HepG2 (cell line): ENCODE data around the gene RIF1. TPM values are rescaled to one million over a fixed set of nuclear protein-coding genes. Genes with fewer than 3 reads are reported as not detected.

Experiments
- ATAC-seq: fragments of 200-7000 bp; cut with Tn5 transposase; 3 replicates; pipeline ENCODE4 v1.9.1; 2020; ENCODE audit warnings: mild to moderate bottlenecking, moderate library complexity
- BruUV-seq: library from RNA; stranded (reverse); fragments of 400-500 nt; replicated peaks from 2 replicates; lab custom pipeline; 2021; lab: Mats Ljungman, UMichigan
- CTCF ChIA-PET: fragments of 300-600 bp; formaldehyde crosslinking; extraction: SDS; loops from one replicate; lab custom pipeline; 2021; ENCODE audit warnings: low total read pairs, inconsistent platforms, low intra/inter-chr PET ratio; lab: Yijun Ruan, JAX
- POLR2A ChIA-PET: fragments of 350-600 bp; sonication (Branson Sonifier 250); formaldehyde crosslinking; loops from one replicate; lab custom pipeline; 2020; ENCODE audit warnings: antibody characterized with exemption, inconsistent platforms; lab: Yijun Ruan, JAX
- DNase-seq: peaks from one replicate; pipeline ENCODE4 v3.0.0-alpha.2; 2015; ENCODE audit warnings: low spot score
- FAIRE-seq: peaks from 3 replicates; lab custom pipeline; 2011; peaks lifted over from hg19 to GRCh38; lab: Jason Lieb, UNC
- H2AFZ ChIP-seq: one replicate; pipeline ENCODE4 v1.6.1; 2011; ENCODE audit warnings: low read length, inconsistent platforms
- H3K27ac ChIP-seq: fragments of 300-600 bp; 3 replicates; pipeline ENCODE4 v1.8.0; 2011; ENCODE audit warnings: mixed run types, mild to moderate bottlenecking, mixed read lengths, low read length, inconsistent platforms; ENCODE audit not compliant: insufficient read depth; ENCODE audit errors: extremely low read length
- H3K27me3 ChIP-seq, 2 experiments: fragments of 200-600 bp in 1 of 2; 2 replicates in 1 of 2; 3 replicates in 1 of 2; pipeline versions ENCODE4 v1.6.0 to v1.8.0; 2011; ENCODE audit warnings: low read length in 2 of 2, mild to moderate bottlenecking in 2 of 2, moderate library complexity in 2 of 2, inconsistent platforms in 1 of 2; ENCODE audit not compliant: insufficient read depth in 2 of 2, control insufficient read depth in 1 of 2
- H3K36me3 ChIP-seq, 2 experiments: fragments of 200-600 bp in 1 of 2; replicated peaks in 1 of 2; 2 replicates in 1 of 2; 3 replicates in 1 of 2; pipeline versions ENCODE4 v1.5.1 to v1.8.0; 2011; ENCODE audit warnings: low read length in 2 of 2, inconsistent platforms in 1 of 2; ENCODE audit not compliant: insufficient read depth in 2 of 2, control insufficient read depth in 1 of 2
- H3K4me1 ChIP-seq: 2 replicates; pipeline ENCODE4 v1.5.1; 2012; ENCODE audit warnings: low read length, inconsistent platforms; ENCODE audit not compliant: insufficient read depth
- H3K4me2 ChIP-seq: 2 replicates; pipeline ENCODE4 v1.6.0; 2011; ENCODE audit warnings: low read depth, low read length, inconsistent platforms
- H3K4me3 ChIP-seq, 3 experiments: fragments of 200-600 bp in 1 of 3; sonication (generic), shearing (Covaris generic) in 1 of 3; replicated peaks in 1 of 3; 2 replicates each; pipeline ENCODE4 v1.5.1; 2011 to 2016; ENCODE audit warnings: low read length in 3 of 3, inconsistent platforms in 2 of 3, low read depth in 2 of 3, mild to moderate bottlenecking in 2 of 3, control low read depth in 1 of 3, mixed read lengths in 1 of 3; ENCODE audit not compliant: insufficient read depth in 1 of 3
- H3K79me2 ChIP-seq: one replicate; pipeline ENCODE4 v1.6.1; 2011; ENCODE audit warnings: low read length, inconsistent platforms; ENCODE audit not compliant: insufficient read depth
- H3K9ac ChIP-seq: 2 replicates; pipeline ENCODE4 v1.6.0; 2011; ENCODE audit warnings: mild to moderate bottlenecking, low read depth, low read length, inconsistent platforms; ENCODE audit not compliant: insufficient read depth
- H3K9me3 ChIP-seq: 2 replicates; pipeline ENCODE4 v1.5.1; 2012; ENCODE audit warnings: mild to moderate bottlenecking, low read length
- H4K20me1 ChIP-seq: 2 replicates; pipeline ENCODE4 v1.6.0; 2011; ENCODE audit warnings: inconsistent platforms, mild to moderate bottlenecking, low read length, moderate library complexity; ENCODE audit not compliant: insufficient read depth
- GATA4 ChIP-seq: sonication (generic); IDR thresholded peaks from 2 replicates; pipeline ENCODE4 v1.6.1; 2016; ENCODE audit warnings: antibody characterized with exemption, low read depth, borderline replicate concordance
- KMT2B ChIP-seq: IDR thresholded peaks from 2 replicates; pipeline ENCODE4 v1.6.1; 2016; ENCODE audit warnings: missing genetic modification reagents, missing compliant biosample characterization
- SNAPC4 ChIP-seq: sonication (generic); formaldehyde crosslinking; IDR thresholded peaks from 2 replicates; pipeline ENCODE4 v1.4.0; 2020; ENCODE audit warnings: mild to moderate bottlenecking, missing genetic modification reagents
- THAP7 ChIP-seq: sonication (generic); formaldehyde crosslinking; IDR thresholded peaks from 2 replicates; pipeline ENCODE4 v1.8.1; 2023; ENCODE audit warnings: mild to moderate bottlenecking, missing genetic modification reagents
- ZBTB33 ChIP-seq: sonication (generic); formaldehyde crosslinking; IDR thresholded peaks from 2 replicates; pipeline ENCODE4 v1.4.0; 2020; ENCODE audit warnings: missing genetic modification reagents
- ZC3H4 ChIP-seq: sonication (generic); formaldehyde crosslinking; IDR thresholded peaks from 2 replicates; pipeline ENCODE4 v1.4.0; 2020; ENCODE audit warnings: missing genetic modification reagents, borderline replicate concordance
- ZGPAT ChIP-seq: IDR thresholded peaks from 2 replicates; pipeline ENCODE4 v1.6.1; 2016; ENCODE audit warnings: mild to moderate bottlenecking
- WGBS: methylation state at CpG from one replicate; pipeline ENCODE4 v1.1.6; 2017; ENCODE audit warnings: low lambda C conversion rate; 5-methylcytosine and 5-hydroxymethylcytosine counted together
- in situ Hi-C: cut with HindIII; loops from 2 replicates; pipeline ENCODE4 v1.10.0; 2017; ENCODE audit warnings: low pct_unique_long_range_greater_than_20kb; ENCODE audit not compliant: extremely low pct_ligation_motif_present
- intact Hi-C: fragments of 100-400 bp; cut with micrococcal nuclease; formaldehyde crosslinking; loops from one replicate; pipeline ENCODE4 v1.10.0; 2022; ENCODE audit not compliant: unreplicated experiment
- polyA plus RNA-seq, 8 experiments: library from polyadenylated mRNA; depleted of rRNA in 3 of 8; stranded (reverse) in 7 of 8; unstranded in 1 of 8; fragments of >200 nt; fragmentation: Illumina TruSeq in 4 of 8; extraction: Trizol in 4 of 8; gene quantifications; 2 replicates each; pipeline versions ENCODE4 v1.2.1 to v1.2.3, GENCODE V29; 2011 to 2016; ENCODE audit warnings: low read depth in 4 of 8, missing spikeins in 1 of 8, mixed read lengths in 1 of 8; ENCODE audit not compliant: insufficient read depth in 1 of 8
- total RNA-seq, 5 experiments: library from RNA; depleted of rRNA; stranded (reverse); fragments of >200 nt; fragmentation: Illumina TruSeq; extraction: Trizol; gene quantifications; 2 replicates each; pipeline ENCODE4 v1.2.3, GENCODE V29; 2016; ENCODE audit warnings: low read depth in 1 of 5

RIF1 gene
- total and polyA plus RNA-seq, 2 of the 13 experiments (the other 11 are each of a cell fraction or from before 2014, with no cell fraction given) = 12.1 to 73.6 TPM

- ATAC-seq (no peak), FAIRE-seq (no peak), DNase-seq (no peak)
- intact Hi-C loops = no loop called here
- Histone ChIP-seq H3K9ac (no peak overlapping the region), H3K4me3 (no peak overlapping the region), H3K4me2 (no peak overlapping the region), H3K36me3 (no peaks in the 10 kb centered on the region), H3K4me1 (no peaks in the 10 kb centered on the region), H4K20me1 (no peaks in the 10 kb centered on the region), H3K27me3 (no peaks in the 10 kb centered on the region), H3K27ac (no peak overlapping the region), H3K9me3 (no peaks in the 10 kb centered on the region), H3K79me2 (no peaks in the 10 kb centered on the region), H2AFZ (no peak overlapping the region)
- no TSS peak for BruUV-seq
- TF ChIP-seq ZBTB33 (CRISPR knock-in tag) = no peak
- no peak for TF ChIP-seq ZGPAT (CRISPR knock-in tag)
- TF ChIP-seq ZC3H4 (CRISPR knock-in tag) = no peak
- no peak for TF ChIP-seq SNAPC4 (CRISPR knock-in tag)
- TF ChIP-seq GATA4 = no peak
- TF ChIP-seq THAP7 = no peak
- TF ChIP-seq KMT2B (CRISPR knock-in tag) = no peak
- ChIA-PET CTCF (no interaction called here), POLR2A (no interaction called here)
- WGBS = 31% methylated on average over 1 of the region's 1 CpG
- in situ Hi-C loops = no loop called here
These were observed 111.3 kb downstream of the RIF1 start for GRCh38 chr2:151520976-151521375.
